ENCODE measurements around the gene PARP12.

- TF ChIP-seq SUZ12 (IDR thresholded peaks at IDR 0.05; ENCODE audit: extremely low read depth, insufficient read depth, insufficient read length) (no peak), ZNF274 (IDR thresholded peaks at IDR 0.05; ENCODE audit: low read depth, low read length) (no peak)
Observed at GRCh38 chr7:140053812-140054539, 8.8 kb downstream of the PARP12 start.
